Uterus (tissue), 4 donors: ENCODE results near the gene ARHGAP18. TPM values are rescaled to one million over a fixed set of nuclear protein-coding genes. Genes with fewer than 3 reads are reported as not detected.

ENCODE experiments used
- DNase-seq, 2 donors: peaks; one replicate each; pipeline ENCODE4 v3.0.0-alpha.2; 2019 to 2020
- H3K27ac ChIP-seq, 2 donors: fragments of 200-600 bp; sonication (generic); 1 replicate in 1 of 2; 2 replicates in 1 of 2; pipeline ENCODE4 v1.5.1; 2016 to 2018
- H3K27me3 ChIP-seq, 2 donors: fragments of 200-600 bp; sonication (generic); one replicate each; pipeline ENCODE4 v1.5.1; 2018 to 2019; ENCODE audit warnings: control low read depth in 1 of 2
- H3K36me3 ChIP-seq, 2 donors: fragments of 200-600 bp; sonication (generic); one replicate each; pipeline ENCODE4 v1.5.1; 2019; ENCODE audit warnings: control low read depth in 1 of 2
- H3K4me1 ChIP-seq, 2 donors: fragments of 200-600 bp; sonication (generic); one replicate each; pipeline ENCODE4 v1.5.1; 2018 to 2019; ENCODE audit warnings: control low read depth in 1 of 2
- H3K4me3 ChIP-seq, 2 donors: fragments of 200-600 bp; sonication (generic); 1 replicate in 1 of 2; 2 replicates in 1 of 2; pipeline ENCODE4 v1.5.1; 2018 to 2019; ENCODE audit warnings: mild to moderate bottlenecking in 1 of 2
- H3K9me3 ChIP-seq, 2 donors: fragments of 200-600 bp; sonication (generic); one replicate each; pipeline ENCODE4 v1.5.1; 2019; ENCODE audit warnings: control low read depth in 1 of 2
- CTCF ChIP-seq, 4 experiments: fragments of 200-600 bp in 2 of 4; fragments of 450-650 bp in 2 of 4; sonication (generic) in 2 of 4; IDR thresholded peaks; one replicate each; pipeline ENCODE4 v1.5.1; 2016 to 2019; ENCODE audit warnings: antibody characterized with exemption in 4 of 4, mild to moderate bottlenecking in 2 of 4, moderate library complexity in 1 of 4
- POLR2A ChIP-seq, 2 donors: fragments of 450-650 bp; IDR thresholded peaks; one replicate each; pipeline ENCODE4 v1.6.1; 2016; ENCODE audit warnings: antibody characterized with exemption in 2 of 2, mild to moderate bottlenecking in 1 of 2, moderate library complexity in 1 of 2
- intact Hi-C: fragments of 100-400 bp; cut with DNase I; formaldehyde crosslinking; loops from one replicate; pipeline ENCODE4 v1.15.1; 2023; ENCODE audit warnings: low total_unique reads
- total RNA-seq, 4 donors: library from RNA; depleted of rRNA in 3 of 4; stranded (reverse); fragments of >200 nt in 3 of 4; gene quantifications; one replicate each; pipeline versions ENCODE4 v1.1.0 to v1.2.4, GENCODE V29; 2014 to 2023
- donor health status: DM: yes; HTN: yes; CAD: no.

Gene ARHGAP18
- total RNA-seq, 4 donors from 2014 or later: 6.3 to 36.7 (median 15.4) TPM

GRCh38 chr6:129705212-129705611 is 4.8 kb downstream of the ARHGAP18 start:
- no peak overlapping the region for H3K4me3 ChIP-seq
- no peak overlapping the region for H3K27ac ChIP-seq
- H3K9me3 ChIP-seq: no peaks in the 10 kb centered on the region
- H3K4me1 ChIP-seq: no peaks in the 10 kb centered on the region
- no peaks in the 10 kb centered on the region for H3K36me3 ChIP-seq
- DNase-seq: no peak
- H3K27me3 ChIP-seq: no peaks in the 10 kb centered on the region
- TF ChIP-seq CTCF (IDR thresholded peaks at IDR 0.05) (no peak), POLR2A (IDR thresholded peaks at IDR 0.05) (no peak)
- intact Hi-C loops: no loop called here

GRCh38 chr6:129704708-129705107 is 5.3 kb downstream of the ARHGAP18 start:
- intact Hi-C loops: no loop called here
- Histone ChIP-seq H3K9me3 (no peaks in the 10 kb centered on the region), H3K4me3 (no peak overlapping the region), H3K36me3 (no peaks in the 10 kb centered on the region), H3K27ac (no peak overlapping the region), H3K27me3 (no peaks in the 10 kb centered on the region), H3K4me1 (no peaks in the 10 kb centered on the region)
- no peak for TF ChIP-seq CTCF (IDR thresholded peaks at IDR 0.05)
- no peak for TF ChIP-seq POLR2A (IDR thresholded peaks at IDR 0.05)
- no peak for DNase-seq

GRCh38 chr6:129701721-129702455 is 8.1 kb downstream of the ARHGAP18 start:
- Histone ChIP-seq H3K27ac (no peak overlapping the region), H3K36me3 (no peaks in the 10 kb centered on the region), H3K4me3 (no peak overlapping the region), H3K4me1 (no peaks in the 10 kb centered on the region), H3K27me3 (no peaks in the 10 kb centered on the region), H3K9me3 (no peaks in the 10 kb centered on the region)
- TF ChIP-seq CTCF (IDR thresholded peaks at IDR 0.05) (no peak), POLR2A (IDR thresholded peaks at IDR 0.05) (no peak)
- intact Hi-C loops: no loop called here
- no peak for DNase-seq

- H3K4me3 ChIP-seq: no peak overlapping the region
- no peaks in the 10 kb centered on the region for H3K4me1 ChIP-seq
- intact Hi-C loops: no loop called here
- no peaks in the 10 kb centered on the region for H3K27me3 ChIP-seq
- no peak overlapping the region for H3K27ac ChIP-seq
- no peaks in the 10 kb centered on the region for H3K36me3 ChIP-seq
- DNase-seq: no peak
- no peaks in the 10 kb centered on the region for H3K9me3 ChIP-seq
- TF ChIP-seq CTCF (IDR thresholded peaks at IDR 0.05) (no peak), POLR2A (IDR thresholded peaks at IDR 0.05) (no peak)
Measured at GRCh38 chr6:129700666-129701065, 9.3 kb downstream of the ARHGAP18 start.

- intact Hi-C loops: no loop called here
- Histone ChIP-seq H3K27ac (no peak overlapping the region), H3K4me3 (no peak overlapping the region), H3K9me3 (no peaks in the 10 kb centered on the region), H3K27me3 (no peaks in the 10 kb centered on the region), H3K36me3 (no peaks in the 10 kb centered on the region), H3K4me1 (no peaks in the 10 kb centered on the region)
- TF ChIP-seq POLR2A (IDR thresholded peaks at IDR 0.05): no peak
- no peak for TF ChIP-seq CTCF (IDR thresholded peaks at IDR 0.05)
- DNase-seq: no peak
Measured at GRCh38 chr6:129699659-129700058, 10.3 kb downstream of the ARHGAP18 start.
